CD4-positive, alpha-beta T cell treated with Interleukin-2 at 100 ng/mL for 4 hours (primary cell): ENCODE results near the gene TMEM59L.

ENCODE experiments used
- DNase-seq: peaks from one replicate; pipeline ENCODE4 v3.0.0-alpha.2; 2020; ENCODE audit warnings: low spot score

The TMEM59L gene

DNA sequence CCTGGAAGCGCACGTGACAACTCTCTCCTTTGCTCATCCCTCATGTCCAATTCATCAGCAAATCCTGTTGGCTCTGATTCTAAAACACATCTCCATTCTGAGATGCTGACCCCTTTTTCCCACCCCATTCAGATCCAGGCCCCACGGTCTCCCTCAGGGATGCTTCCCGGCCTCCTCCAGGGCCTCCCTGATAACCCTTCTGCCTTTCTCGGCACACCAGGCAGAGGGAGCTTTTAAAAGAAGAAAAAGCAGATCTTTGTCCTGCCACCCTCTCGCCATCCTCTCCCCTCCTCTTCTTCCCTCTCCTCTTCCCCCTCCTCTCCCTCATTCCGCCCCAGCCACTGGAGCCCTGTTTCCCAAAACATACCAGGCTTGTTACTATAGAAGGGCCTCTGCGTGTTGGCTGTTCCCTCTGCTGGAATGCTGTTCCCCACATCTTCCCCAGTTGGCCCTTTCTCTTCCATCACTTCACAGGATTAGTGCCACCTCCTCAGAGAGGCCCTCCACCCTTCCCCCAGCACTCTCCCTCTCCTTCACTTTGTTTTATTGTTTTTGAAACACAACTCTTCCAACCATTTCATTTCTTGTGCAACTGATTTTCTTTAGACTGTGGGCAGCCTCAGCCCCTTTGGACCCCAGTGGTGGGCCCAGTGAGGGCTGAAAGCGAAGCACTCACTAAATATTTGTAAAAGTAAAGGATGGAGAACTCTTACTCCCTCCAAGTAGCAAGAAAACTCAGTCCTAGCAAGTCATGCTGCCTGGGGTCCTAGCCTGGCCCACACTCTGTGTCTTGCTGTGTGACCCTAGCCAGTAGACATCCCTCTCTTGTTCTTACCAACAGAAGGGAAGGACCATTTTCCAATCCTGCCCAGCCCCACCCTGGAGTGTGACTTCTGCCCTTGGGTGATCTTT lies 3.6 kb upstream of the TMEM59L start:
- DNase-seq: no peak

DNA sequence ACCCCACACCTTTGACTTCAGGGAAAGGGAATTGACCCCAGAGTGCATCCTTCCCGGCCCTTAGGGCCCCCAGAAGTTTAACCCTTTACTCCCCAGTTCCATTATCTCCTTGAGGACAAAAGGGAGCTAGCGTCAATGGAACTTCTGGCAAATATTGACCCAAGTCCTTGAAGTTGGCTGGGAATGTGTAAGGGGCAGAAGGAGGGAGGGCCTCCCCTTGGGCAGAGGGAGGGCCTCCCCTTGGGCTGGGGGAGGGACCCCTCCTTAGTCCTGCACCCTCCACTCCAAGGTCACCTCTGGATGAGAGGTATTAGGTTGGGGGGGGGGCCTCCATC lies 3.0 kb upstream of the TMEM59L start:
- no peak for DNase-seq

DNA sequence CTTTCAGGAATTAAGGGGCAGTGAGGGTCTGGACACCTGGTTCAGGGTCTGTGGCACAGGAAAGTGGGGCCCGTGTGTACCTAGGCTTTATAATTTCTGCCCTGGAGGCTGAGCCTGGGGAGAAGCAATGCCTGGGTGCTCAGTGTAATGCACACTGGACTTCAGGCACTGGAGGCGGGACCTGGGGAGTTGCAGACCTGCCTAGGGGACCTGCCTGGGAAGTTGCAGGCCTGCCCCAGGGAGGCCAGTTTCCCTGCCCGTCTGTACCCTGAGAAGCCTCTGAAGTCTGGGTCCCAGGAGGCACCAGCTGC lies 2.5 kb upstream of the TMEM59L start:
- no peak for DNase-seq

DNA sequence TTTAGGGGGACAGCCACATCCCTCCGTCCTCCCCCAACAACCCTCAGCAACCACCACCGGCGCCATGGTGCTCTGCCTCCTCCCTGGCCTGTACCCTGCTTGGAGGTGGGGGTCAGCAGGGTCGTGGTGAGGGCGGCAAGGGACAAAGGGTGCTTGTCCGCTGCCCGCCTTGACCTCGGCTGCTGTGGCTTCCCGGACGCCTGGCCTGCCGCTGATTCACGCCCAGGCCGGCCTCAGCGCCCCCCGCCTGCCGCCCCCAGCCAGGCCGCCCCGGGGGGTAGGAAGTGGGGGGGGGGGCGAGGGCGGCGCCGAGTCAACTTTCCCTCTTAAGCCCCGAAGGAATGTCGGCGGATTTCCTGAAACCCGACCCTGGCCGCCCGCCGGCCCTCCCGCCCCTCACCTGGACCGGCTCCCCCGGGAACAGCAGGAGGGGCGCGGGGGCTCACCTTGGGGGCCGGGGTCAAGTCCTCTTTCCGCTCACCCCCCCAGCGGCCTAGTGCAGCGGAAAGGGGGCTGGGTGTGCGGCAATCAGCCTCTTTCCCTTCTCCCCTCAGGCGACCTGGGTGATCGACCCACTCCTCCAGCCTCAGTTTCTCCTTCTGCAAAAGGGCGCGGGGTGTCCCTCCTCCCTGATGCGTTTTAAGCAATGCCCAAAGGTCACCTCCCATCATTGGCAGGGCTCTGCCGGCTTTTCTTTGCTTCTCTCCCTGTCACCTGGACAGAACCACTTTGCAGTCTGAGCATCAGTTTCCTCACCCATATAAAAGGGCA lies 1.9 kb upstream of the TMEM59L start:
- no peak for DNase-seq

DNA sequence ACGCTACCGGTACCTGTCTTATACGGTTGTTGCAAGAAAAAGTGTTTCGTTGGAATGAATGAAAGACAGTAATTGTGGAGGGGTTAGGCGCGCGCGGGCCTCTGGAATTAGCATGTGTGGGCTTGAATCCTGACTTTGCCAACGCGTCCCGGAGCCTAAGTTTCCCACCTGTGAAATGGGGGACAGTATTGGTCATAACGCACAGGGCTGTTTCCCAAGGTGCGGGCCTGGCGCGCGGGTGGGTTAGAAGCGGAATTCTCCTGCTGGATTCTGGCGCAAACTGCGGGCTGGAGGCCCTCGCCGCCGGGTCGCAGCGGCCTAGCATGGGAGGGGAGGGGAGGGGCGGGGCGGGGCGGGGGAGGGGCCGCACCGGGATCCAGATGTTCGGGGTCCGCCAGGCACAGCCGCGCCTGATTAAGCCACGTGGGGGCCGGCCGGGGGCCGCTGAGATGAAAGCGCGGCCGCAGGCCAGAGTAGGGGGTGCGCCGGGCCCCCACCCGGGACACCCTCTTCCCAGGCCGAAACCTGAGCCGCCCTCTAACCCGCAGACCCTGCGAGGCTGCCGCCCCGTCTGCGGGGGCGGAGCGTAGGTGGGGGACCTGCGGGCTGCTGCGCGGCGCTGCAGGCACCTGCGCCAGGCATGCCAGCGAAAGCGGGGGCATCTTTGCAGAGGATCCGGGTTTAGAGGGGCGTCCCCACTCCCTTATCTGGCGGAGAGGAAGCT lies 1.2 kb upstream of the TMEM59L start:
- no peak for DNase-seq

DNA sequence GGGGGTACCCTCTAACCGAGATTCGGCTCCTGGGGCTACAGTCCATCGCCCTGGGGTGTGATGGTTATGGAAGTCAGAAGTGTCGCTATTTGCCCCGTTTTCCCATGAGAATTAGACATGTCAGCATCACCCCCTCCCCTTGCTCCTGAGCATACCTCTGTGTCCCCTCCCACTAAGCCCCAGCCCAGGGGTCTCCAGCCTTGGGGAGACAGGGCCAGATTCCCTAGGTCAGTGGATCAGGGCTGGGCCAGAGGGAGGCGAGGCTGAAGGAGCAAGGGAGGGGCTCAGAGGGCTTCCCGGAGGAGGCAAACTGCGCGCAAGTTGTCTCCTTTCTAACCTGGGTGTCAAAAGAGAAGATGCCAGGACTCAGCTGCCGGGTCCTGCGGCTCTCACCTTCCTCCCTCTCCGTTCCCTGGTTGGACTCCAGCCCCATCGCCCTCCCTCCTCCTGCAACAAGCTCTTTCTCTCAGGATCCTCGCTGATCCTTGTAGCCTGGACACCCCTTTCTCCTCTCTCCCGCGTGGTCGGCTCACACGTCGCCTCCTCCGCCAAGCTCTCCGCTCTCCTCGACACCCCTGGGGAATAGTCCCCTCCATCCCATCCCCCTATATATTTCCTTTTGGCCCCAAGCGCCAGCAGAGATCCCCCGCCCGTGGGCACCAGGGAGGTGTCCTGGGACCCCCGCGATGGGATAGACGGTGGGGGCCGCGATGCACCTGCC lies 459 bp upstream of the TMEM59L start:
- DNase-seq: no peak

DNA sequence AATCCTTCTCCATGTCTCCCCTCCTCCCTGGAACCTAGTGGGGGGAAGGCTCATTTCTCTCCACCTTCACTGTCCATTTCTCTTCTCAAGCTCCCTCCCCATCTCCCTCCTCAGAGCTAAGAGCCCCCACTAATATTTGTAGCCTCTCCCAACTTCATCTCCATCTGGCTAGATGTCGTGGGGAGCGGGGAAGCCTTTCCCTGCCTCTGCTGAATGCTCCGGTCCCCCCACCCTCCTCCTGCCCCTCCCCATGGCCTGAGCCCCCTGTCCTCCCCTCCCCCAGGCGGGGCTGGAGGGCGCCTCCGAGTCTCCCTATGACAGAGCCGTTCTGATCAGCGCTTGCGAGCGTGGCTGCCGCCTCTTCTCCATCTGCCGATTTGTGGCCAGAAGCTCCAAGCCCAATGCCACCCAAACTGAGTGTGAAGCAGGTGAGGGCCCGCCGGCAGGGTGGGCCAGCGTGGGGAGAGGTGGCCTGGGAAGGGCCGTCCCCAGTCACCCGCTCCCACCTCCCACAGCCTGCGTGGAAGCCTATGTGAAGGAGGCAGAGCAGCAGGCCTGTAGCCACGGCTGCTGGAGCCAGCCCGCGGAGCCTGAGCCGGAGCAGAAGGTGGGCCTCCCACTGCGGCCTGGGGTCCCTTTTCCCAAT lies 1.0 kb downstream of the TMEM59L start:
- no peak for DNase-seq

DNA sequence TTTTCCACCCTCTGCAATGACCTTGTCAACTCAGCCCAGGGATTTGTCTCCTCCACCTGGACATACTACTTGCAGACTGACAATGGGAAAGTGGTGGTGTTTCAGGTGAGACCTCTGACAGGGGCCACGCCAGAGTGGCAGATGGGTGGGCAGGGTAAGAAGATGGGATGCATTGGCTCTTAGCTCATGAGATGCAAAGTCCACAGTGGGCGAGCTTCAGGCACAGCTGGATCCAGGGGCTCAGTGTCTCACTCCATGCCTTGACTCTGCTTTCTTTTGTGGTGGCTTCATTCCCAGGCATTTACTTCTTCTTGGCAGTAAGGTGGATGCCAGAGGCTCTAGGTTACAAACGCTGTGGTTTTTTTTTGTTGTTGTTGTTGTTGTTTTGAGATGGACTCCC lies 3.4 kb downstream of the TMEM59L start:
- DNase-seq: no peak

DNA sequence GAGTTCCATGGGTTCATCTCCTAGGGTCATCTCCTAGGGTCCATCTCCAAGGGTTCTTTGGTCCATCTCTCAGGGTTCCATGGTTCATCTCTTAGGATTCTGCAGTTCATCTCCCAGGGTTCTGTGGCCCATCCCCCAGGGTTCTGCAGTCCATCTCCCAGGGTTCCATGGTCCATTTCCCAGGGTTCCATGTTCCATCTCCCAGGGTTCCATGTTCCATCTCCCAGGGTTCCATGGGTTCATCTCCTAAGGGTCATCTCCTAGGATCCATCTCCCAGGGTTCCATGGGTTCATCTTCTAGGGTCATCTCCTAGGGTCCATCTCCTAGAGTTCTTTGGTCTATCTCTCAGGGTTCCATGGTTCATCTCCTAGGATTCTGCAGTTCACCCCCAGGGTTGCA lies 4.9 kb downstream of the TMEM59L start:
- DNase-seq: no peak

DNA sequence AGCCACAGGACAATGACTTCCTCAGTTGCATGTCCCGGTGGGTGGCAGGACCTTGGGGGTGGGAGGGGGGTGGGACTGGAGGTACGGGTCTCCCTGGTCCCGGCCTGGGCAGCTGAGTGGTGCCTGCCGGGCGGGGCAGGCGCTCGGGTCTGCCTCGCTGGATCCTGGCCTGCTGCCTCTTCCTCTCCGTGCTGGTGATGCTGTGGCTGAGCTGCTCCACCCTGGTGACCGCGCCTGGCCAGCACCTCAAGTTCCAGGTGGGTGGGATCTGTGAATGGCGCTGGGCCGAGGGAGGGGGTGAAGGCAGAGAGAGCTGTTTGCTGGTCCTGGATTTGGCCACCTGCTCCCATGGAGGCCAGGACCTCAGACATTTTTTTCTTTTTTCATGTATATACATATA lies 5.6 kb downstream of the TMEM59L start:
- DNase-seq: no peak

DNA sequence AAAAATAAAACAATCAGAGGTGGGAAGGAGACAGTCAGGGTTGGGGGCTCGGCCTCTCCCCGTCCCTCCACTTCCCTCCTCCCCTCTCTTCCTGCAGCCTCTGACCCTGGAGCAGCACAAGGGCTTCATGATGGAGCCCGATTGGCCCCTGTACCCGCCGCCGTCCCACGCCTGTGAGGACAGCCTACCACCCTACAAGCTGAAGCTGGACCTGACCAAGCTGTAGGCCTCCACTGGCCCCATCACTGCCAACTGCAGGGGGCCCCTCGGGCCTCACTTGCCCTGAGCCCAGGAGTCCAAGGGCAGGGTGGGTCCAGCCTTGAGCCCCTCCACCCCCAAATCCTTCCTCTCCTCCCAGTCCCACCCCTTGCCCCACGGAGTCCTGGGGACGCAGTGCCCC lies 7.6 kb downstream of the TMEM59L start:
- no peak for DNase-seq

DNA sequence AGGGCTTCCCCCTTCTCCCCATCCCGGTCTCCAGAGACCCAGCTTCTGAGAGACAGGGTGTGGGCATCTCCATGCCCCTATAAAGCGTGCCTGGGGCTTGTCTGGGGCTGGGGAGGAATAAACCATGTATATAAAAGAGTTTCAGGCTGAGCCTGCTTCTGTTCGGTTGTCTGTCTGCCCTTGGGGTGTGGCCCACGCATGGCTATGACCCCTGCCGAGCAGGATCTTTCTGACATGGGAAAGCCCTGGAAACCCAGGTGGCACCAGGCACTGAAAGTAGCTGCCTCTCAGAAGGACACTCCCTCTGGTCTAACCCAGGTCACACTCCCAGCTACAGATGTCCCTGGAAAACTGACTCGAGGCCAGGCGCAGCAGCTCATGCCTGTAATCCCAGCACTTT lies 8.2 kb downstream of the TMEM59L start:
- no peak for DNase-seq

DNA sequence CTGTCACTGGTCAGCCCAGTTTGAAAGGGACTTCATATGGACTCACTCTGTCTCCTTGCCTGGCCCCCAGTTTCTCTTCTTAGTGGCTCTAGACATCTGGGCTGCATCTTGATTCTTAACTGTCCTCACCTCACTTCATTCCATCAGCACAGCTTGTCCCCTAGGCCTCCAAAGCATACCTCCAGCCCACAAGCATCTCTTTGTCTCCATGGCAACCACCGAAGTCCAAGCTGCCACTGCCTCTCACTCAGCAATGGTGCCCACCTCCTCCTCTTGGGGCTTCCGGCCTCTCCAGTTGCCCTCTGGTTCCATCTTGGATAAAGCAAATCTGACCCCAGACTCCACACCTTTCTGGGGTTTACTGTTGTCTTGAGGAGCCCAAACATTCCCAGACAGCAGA lies 14.2 kb downstream of the TMEM59L start:
- DNase-seq: no peak

DNA sequence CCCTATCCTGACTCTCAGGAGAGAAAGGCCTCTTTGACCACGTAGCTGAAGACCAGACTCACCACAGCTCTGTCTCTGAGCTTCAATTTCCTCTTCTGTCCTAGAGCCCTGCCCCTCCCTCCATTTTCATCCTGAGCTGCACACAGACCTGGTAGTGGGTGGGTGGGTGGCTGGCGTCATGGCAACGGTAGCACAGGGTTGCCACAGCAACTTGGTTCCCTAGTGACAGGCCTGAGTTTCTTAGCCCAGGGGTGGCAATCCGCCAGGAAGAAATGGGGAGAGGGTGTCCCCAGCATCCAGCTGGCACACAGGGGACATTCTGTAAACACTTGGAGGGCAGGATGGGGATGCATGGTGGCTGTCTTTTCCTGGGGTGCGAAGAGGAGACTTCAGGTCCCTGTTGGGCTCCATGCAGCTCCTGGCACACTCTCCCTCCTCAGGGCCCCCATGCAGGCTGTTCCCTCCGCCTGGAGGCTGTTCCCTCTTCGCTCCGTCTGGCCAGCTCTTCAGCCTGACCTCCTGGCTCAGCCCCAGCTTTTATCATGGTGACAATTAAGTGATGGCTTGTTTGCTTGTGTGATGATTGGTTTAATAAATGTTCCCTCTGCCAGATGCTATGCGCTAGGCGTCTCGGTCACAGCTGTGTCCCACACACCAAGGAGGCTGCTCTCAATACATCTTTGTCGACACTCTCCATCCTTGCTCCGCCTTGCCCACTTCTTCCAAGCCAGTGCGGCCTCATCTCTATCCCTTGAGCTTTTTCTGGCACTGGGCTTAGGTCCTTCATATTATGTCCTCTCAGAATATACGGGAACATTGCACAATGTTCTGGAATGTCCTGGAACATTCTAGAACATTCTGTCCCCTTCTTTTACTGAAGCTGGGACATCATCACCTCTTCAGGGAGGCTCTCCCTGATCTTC lies 16.8 kb downstream of the TMEM59L start:
- no peak for DNase-seq

DNA sequence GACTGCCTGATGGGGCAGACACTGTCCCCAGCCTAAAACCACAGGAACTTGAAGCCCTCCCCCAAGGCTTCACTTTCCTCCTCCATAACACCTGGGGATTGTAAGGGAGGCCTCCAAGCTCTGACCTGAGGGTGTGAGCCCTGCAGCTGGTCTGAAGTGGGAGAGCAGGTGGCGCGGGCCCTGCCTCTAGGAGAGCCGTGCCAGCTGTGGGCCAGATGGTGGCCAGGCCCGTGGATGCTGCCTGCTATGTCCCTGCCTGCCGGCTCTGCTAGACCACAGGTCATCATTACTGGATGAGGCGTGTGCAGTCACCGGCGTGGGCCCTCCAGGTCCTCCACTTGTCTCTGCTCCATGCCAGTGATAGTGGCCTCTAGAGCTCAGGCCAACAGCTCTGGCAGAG lies 20.7 kb downstream of the TMEM59L start:
- no peak for DNase-seq

DNA sequence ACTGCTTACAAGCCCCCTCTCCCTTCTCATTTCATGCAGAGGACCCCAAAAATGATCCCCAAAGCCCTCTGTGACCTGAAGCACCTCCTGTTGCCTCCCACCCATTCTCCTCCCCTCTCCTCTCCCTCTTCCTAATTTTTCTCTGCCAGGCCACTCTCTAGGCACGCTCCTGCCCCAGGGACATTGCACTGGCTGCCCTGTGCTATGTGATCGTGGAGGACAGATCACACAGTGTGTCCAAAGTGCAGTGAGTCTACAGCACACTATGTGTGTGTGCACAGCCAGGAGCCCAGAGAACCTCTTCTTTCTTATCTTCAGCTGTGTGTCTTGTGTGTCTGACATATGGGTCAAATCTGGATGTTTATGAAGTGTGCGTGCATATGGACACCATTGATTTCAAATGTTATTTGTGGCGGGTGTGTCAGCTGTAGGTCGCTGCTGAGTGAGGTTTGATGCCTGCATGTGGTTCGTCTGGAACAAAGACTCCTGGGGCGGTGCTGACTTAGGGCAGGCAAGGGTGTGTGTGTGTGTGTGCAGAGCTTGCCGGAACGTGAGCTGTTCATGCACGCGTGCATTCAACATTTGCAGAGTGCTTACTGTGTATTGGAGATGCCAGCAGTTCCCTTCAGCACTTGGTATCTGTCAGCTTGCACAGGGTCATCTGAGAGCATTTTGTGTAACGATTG lies 22.1 kb downstream of the TMEM59L start:
- DNase-seq: peak; percentile 10

DNA sequence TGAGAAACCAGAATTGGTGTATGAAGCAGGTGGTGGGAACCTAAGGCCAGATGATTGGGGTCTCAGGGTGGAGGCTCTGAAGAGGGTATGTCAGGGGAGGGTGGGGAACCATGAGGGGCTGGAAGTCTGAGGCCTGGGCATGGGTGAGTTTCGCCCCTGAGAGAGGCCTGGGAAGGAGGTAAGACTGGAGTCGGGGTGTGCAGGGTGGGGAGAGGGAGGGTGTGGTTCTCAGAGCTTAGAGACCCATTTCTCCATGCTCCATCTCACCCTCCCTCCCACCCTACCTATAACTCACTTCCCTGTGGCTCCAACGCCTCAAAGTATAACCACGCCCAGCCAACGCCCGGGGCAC lies 23.1 kb downstream of the TMEM59L start:
- no peak for DNase-seq

DNA sequence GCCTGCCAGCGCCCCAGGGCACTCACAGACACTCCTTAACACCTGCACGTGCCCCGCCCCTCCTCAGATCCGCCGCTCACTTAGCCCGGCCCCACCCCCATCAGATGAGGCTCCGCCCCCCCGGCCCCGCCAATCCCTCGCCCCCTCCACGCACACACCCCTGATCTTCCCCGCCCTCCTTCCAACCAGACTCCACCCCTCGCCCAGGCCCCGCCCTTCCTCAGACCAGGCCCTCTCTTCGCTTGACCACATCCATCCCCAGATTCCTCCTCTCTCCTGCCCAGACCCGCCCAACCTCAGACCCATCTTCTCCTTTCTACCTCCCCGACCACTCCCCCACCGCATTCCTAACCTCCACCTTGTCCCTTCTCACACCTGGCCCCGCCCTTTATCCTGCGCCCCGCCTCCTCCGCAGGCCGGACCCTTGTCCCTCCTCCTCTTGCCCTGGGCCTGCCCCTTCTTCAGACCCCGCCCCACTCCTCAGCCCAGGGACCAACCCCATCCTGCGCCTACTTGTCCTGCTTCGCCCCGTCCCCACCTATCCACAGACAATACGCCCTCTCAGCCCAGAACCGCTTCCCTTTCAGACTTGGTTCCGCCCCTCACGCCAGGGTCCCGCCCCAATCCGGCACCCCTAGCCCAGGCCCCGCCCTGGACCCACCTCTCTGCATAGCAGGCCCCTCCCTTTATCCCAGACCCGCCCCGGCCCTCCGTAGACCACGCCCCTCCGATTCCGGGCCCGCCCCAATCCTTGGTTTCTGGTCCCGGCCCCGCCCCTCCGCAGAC lies 23.7 kb downstream of the TMEM59L start:
- DNase-seq: peak; percentile 98

DNA sequence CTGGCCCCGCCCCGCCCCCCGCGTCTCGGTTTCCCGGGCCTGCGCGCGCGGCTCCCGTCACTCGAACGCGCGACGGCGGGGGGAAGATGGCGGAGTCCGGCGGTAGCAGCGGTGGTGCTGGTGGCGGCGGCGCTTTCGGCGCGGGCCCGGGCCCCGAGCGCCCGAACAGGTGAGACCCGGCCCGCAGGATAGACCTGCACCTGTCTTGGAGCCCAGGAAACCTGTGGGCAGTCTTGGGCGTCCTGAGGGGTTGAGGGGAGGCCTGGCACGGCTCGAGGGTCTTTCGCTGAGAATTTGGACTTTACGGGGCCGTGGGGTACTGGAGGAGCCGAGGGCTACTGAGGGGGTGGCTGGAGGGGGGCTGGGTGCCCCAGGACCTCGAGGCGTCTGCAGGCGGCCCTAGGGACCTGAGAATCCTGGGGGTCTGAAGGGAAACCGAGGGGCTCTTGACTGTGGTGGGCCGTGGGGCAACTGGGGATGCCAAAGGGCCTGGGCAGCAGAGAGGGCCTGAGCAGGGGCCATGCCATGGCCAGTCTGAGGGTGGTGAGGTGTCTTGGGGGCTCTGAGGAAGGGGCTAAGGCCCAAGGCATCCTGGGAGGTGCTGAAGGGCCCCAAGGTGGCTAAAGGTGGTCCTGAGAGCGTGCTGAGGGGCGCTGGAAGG lies 24.4 kb downstream of the TMEM59L start, which contains the start of gene KLHL26:
TSS of gene KLHL26 (plus strand) at position 60 of the 661 bp plus-strand sequence. CDS start at position 87, 27 bp downstream.
- DNase-seq: no peak
